GM13976 (cell line): ENCODE measurements around the gene RUNDC3A.

ENCODE experiments used
- DNase-seq: peaks from one replicate; pipeline ENCODE4 v3.0.0; 2012; ENCODE audit warnings: low spot score
- in situ Hi-C: fragments of 300-500 bp; cut with MboI; formaldehyde crosslinking; loops from one replicate; pipeline ENCODE4 v1.12.0; 2022; ENCODE audit warnings: low sequenced_read_pairs, mixed read lengths, inconsistent platforms; ENCODE audit not compliant: unreplicated experiment
- TF ChIP-seq, protein P1 (sequence below): IDR thresholded peaks from 2 replicates; pipeline ENCODE4 v1.5.1; 2012; ENCODE audit warnings: borderline replicate concordance, mild to moderate bottlenecking; ENCODE audit not compliant: insufficient read depth; ENCODE audit errors: extremely low read depth, missing control alignments, control extremely low read depth

Gene RUNDC3A

DNA sequence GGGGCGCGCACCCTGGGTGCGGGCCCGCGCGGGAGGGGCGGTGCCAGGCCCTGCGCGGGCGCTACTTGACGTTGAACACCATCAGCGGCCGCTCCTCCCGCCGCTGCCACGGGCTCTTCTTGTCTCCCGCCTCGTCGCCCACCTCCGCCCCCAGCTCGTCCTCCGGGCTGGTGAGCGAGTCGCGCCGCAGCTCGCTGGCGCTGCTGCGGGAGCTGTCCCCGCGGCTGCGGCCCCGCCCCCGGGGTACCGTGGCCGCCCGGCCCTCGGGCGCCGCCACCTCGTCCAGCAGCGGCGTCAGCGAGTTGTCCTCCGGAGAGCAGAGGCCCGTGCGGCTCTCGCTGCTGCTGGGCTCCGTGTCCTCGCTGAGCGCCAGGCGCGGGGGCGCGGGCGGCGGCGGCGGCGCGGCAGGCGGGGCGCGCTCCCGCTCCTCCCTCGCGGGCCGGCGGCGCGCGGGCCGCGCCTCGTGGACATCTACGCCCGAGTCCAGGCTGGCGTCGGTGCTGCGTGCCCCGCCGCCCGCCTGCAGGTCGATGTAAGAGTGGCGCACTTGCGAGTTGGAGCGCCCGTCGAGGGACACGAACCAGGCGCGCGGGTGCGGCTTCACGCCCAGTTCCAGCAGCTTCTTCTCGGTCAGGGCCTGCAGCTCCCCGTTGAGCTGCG, 45.4 kb downstream of the RUNDC3A start:
- in situ Hi-C loops = no loop called here
- TF ChIP-seq, protein P1, sequence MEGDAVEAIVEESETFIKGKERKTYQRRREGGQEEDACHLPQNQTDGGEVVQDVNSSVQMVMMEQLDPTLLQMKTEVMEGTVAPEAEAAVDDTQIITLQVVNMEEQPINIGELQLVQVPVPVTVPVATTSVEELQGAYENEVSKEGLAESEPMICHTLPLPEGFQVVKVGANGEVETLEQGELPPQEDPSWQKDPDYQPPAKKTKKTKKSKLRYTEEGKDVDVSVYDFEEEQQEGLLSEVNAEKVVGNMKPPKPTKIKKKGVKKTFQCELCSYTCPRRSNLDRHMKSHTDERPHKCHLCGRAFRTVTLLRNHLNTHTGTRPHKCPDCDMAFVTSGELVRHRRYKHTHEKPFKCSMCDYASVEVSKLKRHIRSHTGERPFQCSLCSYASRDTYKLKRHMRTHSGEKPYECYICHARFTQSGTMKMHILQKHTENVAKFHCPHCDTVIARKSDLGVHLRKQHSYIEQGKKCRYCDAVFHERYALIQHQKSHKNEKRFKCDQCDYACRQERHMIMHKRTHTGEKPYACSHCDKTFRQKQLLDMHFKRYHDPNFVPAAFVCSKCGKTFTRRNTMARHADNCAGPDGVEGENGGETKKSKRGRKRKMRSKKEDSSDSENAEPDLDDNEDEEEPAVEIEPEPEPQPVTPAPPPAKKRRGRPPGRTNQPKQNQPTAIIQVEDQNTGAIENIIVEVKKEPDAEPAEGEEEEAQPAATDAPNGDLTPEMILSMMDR = no peak
- peak; percentile 68 for DNase-seq

DNA sequence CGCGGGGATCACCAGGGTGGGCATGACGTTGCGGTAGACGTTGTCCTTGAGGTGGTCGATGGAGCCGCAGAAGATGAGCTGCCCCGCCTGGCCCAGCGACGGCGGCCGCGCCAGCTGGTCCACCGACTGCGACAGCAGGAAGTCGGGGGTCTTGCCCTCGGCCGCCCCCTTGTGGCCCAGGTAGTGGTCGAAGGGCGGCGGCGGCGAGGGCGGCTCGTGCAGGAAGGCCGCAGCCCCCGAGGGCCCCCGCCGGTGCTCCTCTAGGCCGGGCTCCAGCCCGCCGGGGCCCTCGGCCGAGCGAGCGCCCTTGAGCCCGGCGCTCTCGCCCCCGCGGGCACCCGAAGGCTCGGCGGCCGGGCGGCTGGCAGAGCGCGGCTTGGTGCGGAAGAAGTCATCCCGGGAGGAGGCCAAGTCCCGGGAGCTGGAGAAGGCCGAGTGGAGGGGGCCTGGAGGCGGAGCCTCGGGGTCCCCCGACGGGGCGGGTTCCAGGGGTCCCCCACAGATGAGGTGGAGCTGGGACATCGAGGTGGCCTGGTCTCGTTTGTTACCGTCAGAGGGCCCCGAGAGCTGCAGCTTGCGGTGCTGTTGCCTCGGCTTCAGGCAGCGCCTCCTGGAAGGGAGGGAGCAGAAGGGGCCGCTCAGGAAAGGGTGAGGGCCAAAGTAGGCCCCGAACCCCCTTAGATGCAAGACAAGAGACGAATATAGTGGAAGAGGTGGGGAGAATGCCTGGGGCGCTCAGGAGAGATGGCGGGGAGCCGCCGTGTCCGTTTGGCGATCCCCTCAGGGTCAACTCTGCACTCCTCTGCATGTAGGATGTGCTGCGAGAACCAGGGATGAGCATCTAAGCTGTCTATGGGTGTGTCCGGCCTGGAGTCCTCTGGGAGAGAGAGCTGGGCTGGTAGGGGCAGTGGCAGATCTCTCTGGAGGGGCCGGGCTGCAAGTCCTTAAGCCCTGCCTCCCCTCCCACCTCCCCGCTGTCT, 46.5 kb downstream of the RUNDC3A start:
- in situ Hi-C loops = no loop called here
- TF ChIP-seq, protein P1 = peak; percentile 70
- peak; percentile 83 for DNase-seq

DNA sequence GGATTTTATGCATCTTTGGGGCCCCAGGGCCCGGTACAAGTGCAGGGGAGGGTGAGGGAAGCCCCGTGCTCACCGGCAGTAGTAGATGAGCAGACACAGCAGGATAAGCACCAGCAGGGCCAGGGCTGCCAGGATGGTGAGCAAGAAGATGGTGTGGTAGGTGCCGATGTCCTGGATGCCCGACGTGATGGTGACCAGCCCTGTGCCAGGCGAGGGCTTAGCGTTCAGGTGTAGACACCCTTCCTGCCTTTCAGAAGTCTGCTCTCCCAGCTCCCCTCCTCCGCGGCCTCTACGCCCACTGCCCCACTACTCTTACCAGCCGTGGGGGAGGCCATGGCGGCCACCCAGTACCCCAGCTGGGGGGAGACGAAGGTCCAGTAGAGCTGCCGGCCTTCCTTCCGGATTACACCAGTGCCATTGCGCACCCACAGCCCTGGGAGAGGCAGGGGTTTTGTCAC, 47.3 kb downstream of the RUNDC3A start:
- TF ChIP-seq, protein P1 = no peak
- in situ Hi-C loops = no loop called here
- no peak for DNase-seq

DNA sequence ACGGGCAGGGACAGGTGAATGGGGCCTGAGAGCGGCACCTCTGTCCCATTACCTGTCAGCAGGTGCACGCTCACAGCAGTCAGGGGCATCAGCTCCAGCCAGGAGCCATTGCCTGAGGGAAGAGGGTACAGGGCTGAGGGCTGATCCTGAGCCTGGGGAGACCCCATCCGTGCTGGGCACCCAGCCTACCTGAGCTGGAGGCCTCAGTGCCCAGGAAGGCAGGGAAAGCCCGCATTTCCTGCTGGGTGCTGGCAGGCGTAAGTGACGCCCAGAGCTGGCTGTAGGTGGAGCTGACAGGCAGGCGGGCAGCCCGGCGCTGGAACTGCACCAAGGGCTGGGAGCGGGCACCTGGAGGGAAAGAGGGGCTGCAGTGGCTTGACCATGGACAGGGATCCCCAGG, 47.8 kb downstream of the RUNDC3A start:
- DNase-seq = no peak
- in situ Hi-C loops = no loop called here
- TF ChIP-seq, protein P1 = no peak

DNA sequence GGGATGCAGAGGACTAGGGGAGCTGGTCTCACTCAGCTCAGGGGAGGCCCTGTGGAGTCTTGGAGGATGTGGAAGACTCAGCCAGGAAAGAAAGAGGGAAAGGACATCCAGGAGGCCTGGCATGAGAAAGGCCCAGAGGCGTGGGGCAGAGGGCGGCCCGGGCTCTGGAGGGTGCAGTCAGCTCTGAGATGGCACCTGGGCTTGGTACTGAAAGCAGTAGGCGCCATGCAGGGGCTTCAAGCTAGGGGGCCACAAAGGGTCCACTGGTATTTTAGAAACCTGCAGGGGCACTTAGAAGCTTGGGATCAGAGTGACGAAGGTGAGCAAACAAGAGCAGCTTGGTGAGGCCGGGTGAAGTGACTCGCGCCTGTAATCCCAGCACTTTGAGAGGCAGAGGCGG, 49.7 kb downstream of the RUNDC3A start:
- in situ Hi-C loops = no loop called here
- no peak for DNase-seq
- TF ChIP-seq, protein P1 = no peak

DNA sequence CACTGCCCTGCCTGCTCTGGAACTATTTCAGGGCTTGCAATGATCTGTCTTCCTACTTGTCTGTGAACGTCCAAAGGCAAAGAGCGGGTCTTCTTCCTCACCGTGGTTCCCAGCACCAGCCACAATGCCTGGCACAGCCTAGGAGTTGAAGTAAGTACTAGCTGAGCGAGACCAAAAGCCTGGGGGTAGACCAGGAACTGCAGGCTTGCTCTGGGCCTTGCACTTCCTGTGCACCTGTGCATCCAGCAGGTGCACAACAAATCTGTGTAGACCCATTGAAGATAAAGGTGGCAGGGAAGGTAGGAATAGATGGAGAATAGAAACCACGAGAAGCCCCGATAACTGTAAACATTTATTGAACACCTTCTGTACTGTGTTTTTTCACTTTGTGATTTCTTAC, 50.6 kb downstream of the RUNDC3A start:
- no peak for DNase-seq
- in situ Hi-C loops = no loop called here
- TF ChIP-seq, protein P1 = no peak
